Stimulated activated CD4-positive, alpha-beta T cell treated with anti-CD3 and anti-CD28 coated beads, Interleukin-4, amount 100 ng/mL, for 48 hours (primary cell): ENCODE results near the gene TP63.

ENCODE experiments used
- DNase-seq, 2 donors: peaks; one replicate each; pipeline ENCODE4 v3.0.0-alpha.2; 2020; ENCODE audit warnings: low read depth in 2 of 2

Gene TP63

DNA sequence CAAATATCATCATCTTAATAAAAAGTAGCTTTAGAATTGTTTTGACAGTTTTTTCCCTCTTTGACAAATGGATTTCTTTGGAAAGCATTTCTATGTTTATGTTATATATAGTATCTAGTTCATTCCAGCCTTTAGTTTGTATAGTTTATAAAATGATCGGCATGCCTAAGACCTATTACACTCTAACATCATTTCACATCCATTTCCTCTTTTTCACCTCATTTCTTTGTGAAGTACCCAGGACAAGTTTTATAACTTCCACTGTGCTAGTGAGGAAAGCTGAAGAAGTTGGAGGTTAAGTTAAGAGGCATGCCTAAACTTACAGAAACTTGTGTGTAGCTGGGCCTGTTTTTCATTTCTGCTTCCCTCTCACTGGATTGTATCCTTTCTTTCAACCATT lies 178.4 kb downstream of the TP63 start:
- DNase-seq: no peak

DNA sequence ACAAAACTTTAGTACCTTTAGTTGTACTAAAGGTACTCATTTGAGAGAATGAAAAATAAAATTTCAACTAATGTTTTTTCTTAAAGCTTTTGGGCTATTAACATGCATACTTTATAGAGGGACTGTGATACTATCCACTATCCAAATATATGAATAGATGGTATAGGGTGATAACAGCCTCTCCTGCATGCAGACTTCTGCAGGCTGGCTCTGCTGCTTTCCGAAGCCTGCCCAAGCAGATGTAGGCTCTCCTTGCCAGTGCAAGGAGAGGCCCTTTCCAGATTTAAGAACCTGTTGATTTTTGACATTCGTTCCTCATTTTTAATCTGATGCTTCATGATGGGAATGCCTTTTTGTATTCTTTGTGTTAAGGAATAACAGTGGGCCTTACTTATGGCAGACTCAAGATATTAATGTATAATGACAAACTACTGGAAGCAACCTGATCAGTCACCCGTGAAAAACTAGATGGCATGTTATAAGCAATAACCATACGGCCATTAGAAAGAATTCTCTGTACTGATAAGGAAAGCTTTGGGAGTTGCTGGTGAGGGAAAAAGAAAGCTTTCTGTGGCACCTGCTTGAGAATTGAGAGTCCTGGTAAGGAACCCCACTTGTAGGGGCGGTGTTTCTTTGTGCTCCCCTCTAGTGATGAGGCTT lies 181.7 kb downstream of the TP63 start:
- DNase-seq: no peak

DNA sequence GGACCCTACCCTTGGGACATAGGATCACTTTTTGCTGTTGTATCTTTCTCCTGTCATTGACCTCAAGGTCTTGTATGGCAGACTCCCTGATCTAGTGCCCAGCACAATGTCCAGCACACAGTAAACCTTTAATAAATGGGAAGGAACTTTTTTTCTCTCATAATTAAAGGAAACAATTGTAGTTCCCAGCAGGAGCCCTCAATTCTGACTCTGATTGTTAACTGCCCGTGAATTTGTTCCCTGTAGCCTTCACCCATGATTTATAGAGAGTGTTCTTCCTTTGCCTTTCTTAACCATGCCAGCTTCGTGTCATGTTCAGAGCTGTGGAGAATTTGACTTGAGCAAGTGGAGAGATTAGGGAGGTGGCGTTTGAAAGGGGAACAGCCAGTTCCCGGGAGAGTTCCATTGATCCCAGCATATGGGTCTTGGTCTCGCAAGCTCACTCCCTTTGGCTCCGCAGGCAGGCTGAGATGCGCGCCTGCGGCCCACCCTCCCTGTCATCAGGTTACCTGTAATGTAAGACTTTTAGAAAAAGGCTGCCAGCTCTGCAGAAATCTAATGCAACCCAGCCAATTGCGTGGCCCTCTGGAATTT lies 182.6 kb downstream of the TP63 start:
- no peak for DNase-seq

DNA sequence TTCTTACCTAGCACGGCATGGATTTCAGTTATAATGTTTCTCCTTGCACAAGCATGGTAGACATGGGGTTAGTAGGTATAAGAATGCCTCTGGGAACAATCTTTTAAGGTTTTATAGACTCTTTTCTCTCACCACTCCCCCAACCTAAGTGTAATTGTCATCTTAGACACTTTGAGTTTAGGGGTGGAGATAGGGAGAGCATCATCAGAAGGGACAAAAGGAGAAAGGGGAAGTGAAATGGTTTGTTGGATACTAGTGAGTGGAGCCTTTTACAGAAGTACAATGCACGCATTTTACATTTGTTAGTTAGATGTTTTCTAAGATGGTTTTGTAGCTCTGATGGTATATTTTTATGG lies 189.2 kb downstream of the TP63 start:
- no peak for DNase-seq

DNA sequence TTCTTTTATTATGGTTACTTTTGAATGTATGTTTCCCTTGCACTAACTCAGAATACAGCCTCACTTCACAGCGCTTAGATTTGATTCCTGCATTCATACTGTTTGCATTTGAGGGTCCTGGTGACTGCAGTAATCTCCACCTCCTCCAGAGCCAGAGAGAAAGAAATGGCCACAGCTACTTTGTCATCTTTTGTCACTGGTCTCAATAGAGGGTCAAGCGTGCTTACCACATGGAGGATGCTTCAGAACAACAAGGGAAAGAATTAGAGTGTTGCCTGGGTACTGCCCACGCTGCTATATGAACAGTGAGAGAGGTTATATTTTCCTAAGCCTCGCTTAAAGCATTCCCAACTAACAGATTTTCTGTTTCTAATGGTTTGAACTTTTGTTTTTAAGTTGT lies 190.1 kb downstream of the TP63 start:
- DNase-seq: no peak

DNA sequence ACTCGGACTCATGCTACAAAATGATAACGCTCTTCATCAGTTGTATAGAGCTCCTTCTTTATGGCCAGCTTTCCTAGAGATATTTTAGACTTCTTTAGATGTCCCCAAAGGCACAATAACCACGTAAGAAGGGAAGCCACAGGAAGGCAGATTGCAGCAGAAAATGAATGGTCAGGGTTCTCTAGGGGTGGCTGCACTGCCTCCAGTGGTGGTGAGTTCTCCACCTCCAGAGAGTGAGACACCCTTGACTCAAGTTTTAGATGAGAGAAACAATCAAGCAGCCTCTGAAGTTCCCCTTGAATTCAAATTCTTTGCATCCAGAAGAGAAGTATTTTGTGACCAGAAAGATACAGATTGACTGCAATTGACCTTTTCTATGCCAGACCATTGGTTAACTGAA lies 191.5 kb downstream of the TP63 start:
- DNase-seq: no peak

DNA sequence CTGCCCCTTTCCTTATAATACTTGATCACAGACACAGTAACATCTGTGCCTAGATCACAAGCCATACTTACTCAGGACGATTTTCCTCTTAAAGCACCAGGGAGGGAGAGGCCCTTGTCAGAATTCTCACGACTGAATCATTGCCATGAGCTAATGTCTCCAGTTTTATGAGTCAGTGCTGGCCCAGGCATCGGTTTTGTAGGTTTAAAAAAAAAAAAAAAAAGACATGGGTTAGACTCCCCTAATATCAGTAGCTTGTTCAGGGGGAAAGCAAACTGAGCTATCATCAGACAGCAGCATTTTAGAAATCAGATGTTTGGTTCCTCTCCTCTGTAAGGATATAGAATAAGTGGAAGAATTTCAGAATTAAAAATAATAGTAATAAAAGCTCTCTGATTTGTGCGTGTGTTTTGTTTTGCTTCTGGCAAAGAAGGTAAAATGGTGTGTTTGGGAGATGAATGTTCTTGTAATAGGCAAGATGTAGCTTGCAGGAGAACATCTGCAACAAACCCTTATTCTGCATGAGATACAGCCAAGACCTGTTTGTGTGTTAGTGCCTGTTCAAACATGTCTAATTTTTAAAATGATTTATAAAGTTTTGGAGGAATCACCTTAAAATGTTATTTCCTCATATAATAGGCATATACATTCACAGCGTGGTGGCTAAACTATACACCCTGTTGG lies 193.6 kb downstream of the TP63 start:
- no peak for DNase-seq

DNA sequence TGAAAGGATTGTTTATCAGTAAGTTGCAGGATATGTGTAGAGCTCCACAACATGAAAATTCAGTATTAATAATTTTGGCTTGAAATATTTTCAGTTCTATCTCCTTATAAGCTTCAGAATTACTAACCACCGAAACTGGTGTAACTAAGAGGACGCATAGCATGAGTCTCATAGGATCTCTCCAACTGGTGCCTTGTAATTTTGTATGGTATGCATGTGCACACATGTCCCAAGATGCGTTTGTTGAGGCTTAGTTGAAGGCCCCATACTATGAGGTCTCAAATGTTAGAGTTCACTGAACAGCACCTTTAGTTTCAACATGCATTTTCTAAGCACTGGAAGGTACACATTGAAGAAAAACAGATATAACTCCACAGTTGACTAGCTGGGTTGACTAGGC lies 195.4 kb downstream of the TP63 start:
- DNase-seq: no peak

DNA sequence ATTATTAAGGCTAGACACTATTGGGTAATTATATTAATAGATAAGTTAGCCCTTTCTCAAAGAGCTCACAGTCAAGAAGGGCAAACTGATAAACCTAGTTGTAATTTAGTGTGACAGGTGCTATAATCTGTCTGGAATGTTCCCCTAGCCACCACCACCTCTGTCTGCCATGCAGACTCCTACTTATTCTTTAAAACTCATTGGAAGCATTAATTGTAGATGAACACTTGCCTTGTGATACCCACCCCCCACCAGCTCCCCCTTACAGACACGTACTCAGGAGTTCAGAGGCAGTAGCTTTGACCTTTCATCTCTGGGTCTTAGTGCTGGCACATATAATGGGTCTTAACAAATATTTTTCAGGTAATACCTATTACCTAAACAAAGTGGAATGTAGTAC lies 195.9 kb downstream of the TP63 start:
- DNase-seq: no peak

DNA sequence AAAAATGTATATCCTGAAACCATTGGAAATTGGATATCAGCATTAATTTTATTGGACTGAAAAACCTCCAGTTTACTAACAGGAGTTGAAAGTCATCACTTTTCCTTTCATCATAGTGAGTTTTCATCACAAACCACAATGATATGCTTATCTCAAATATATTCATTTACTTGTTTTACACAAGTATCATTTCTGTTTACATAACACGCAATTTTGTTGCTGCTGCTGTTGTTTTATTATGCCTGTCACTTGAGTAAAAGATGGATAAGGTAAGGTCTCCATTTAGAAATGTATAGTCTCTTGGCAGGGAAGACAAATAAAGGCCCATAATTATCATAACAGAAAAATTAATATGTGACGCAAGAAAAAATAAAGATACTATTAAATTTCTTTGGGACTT lies 199.2 kb downstream of the TP63 start:
- no peak for DNase-seq

DNA sequence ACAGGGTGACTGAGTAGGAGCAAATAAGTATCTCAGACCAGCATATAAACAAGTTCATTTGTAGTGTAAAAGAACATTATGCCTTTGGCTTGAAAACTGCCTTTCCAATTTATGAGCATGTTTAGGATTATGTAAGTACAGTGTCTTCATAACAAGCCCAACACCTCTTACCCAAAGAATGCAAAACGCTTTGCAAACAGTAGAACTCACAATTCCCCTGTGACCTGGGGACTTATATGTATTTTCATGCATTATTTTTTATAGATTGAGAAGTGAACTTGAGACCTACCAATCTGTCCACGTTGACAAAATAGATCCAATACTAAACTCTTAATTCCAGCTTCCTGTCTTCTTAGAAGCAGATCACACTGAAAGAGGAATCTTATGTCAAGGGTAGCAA lies 202.1 kb downstream of the TP63 start:
- DNase-seq: no peak

DNA sequence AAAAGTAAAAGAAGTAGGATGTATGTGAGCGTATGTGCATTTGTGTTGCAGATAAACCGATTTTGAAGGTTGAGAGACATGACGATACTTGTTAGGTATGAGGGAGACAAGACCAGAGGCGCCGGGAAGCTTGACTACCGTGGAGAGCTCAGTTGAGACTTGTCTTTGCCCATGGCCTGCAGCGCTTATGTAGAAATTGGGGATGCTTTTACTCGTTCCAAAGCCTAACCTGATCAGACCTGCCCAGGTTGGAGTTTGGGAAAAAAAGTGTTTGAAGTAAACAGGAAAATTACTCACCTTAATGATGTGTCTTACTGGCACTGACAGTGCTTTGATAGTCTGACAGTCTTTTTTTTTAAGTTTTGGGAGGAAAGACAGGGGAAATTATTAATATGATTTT lies 202.8 kb downstream of the TP63 start:
- DNase-seq: no peak

DNA sequence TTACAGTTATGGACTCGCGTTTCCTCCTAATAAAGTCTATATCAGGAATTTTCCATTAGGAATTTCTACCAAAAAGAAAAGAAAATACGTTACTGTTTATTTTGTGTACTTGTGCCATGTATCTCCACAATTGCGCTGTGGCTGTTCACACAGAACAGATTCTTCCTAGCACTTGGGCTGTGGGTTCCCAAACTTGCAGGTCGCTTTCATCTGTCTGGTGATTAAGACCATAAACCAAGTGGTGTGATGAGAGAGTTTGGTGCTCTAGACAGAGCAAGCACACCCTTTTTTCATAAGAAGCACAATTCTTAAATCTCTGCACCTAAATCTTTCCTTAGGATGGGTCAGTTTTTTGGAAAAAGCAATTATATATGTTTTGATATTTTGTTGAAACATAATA lies 203.3 kb downstream of the TP63 start:
- DNase-seq: no peak

DNA sequence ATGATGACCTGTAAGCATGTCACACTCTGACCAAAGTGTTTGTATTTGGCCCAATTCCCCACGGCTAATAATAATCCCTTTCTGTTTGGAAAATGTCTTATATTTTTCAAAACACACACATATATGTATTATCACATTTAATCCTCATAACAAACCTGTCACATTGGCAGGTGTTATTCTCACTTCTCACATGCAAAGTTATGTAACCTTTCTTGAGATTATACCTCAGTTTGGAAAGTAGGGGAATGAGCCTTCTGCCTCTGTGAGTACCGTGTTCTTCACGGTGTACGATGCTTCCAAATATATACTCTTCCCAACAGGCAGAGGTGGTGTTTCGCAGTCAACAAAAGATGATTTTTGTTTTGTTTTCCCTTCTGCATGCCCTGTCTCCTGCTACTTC lies 205.6 kb downstream of the TP63 start:
- DNase-seq: no peak

DNA sequence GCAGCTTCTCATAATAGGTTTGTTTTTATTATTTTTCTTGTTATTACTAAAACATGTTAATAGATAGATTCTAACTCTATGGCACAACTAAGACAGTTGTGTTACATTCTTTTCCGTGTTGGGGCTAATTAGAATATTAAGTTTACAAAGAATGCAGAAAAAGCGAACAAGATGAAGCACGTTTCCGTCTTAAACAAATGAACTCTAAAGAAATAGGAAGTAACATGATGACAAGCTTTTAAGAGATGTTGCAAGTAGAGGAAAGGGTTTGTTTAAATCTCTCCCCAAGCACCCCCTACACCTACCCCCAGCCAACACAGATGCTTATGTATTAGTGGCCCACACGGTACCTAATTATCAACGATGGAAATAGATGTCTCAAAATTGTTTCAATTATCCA lies 207.1 kb downstream of the TP63 start:
- DNase-seq: no peak

DNA sequence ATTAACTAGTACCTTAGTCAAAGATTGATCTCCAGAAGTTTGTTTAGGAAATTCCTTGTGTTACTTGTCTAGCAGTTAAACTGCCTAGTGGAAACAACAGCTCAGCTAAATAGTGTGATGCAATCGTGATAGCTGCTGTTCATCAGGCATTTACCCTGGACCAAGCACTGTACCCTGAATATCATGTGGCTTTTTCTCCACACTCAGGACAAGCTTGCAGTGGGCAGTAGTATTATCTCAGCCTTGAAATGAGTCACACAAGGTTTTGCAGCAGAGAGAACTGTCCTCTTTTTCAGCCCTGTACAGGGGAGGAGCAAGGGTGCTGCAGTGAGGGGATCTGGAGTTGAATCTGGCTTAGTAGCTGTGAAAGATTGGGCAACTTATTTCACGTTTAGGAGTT lies 208.4 kb downstream of the TP63 start:
- no peak for DNase-seq

DNA sequence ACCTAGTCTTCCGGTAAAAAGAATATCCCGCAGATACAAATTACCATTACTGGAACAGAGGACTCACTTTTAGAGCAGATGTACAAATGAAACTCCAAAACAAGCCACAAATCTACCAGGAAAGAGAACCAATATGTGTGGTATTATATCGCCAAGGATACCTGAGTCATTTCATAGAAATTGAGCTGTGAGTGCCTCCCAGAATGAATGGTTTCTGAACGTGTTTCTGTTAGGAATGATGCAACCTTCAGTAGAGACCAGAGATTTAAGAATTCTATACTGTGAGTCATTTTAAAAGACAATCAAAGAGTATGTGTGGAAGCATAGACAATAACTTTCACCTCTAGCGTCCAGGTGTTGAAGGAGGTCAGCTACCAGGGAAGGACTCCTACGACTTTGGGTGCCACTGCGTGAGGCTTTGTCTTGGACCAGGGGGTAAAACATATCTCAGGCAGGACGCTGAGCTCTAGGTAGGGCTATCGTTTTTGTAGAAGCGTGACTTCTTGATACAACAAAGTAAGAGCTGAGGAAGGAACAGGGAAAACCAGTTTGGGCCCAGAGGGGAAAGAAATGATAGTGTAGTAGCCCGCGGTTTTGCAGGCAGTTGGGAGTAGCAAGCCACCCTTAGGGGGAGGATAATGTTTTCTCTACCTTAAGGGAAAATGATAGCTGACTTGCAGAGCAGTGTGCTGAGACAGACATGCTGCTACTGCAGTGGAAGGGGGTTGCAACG lies 210.4 kb downstream of the TP63 start:
- DNase-seq: no peak

DNA sequence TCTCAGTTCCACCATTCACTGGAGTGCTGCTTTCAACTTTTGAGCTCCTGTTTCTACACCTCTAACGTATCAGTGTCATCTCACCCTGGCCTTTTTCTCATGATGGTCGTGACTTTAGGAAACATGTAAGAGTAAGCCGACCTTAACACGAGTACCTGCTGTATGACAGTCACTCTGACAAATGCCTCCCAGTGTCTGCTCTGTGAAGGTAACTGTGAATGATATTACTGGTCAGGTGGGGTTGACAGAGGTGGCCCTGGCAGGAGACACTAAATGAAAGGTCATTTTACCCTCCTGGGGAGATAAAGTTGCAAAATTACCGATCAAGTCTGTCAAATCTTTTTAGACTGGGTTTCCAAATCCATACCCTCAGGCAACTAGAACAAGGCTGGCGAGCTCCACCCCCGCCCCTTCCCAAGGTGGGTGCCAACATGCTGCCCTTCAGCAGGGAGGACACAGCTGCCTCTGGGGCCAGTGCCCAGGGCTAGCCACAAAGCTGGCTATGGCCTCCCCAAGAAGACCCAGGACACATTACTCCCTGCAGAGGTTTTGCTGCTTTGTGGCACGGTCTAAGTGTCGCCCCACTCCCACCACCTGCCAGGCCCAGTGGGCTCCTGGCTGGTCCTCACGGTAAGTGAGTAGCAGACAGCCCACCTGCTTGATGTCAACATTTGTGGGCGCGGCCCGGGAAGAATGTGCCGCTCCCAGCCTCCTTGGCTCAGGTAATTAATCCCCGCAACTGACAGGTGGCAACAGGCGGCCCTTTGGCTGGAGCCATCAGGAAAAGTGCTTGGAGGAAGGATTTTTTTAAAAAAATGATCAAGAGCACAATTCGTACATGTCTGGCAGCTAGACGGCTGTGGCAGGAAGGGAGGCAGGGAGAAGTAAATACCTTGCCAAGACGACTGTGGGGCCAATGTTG lies 211.8 kb downstream of the TP63 start:
- DNase-seq: no peak

DNA sequence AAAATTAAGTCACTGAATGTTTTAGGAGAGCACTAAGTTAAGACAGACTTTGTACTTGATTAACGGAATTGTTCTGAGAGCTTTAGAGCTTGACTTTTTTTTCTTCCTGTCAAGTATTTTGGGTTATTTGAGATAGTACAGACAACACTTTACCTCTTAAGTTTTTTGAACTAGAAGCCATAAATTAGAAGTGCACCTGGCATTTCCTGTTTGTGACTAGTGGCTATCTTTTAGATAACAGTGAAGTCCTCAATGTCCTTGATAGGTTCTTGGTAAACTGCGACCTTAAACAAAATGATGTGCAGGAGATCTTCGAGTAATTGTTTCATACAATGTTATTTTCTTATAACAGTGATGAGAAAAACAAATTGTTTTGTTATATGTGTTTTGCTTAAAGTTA lies 213.9 kb downstream of the TP63 start:
- DNase-seq: no peak

DNA sequence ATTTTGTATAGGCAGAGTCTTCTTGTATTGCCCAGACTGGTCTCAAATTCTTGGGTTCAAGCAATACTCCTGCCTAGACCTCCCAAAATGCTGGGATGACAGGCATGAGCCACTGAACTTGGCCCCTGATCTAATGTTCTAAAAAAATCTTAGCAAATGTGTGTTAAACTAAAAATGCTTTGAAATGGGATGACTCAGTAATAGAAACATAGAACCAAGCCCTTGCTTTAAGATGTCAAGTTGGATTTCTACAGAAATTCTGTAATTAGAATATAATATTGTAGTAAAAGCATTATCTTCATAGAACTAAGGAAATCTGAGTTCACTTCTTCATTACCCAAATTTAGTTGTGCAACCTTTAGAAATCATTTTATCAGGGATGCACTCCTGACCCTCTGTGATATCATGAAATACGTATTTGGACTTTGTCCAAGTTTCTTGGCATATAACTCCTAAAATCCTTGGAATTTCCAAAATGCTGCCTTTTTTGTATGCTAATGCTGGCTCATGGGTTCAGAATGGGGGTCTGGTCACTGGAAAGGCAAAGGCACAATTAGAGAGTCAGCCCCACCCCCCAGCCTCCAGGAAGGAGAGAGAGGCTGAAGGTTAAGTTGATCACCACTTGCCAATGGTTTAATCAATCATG lies 217.3 kb downstream of the TP63 start:
- DNase-seq: no peak

DNA sequence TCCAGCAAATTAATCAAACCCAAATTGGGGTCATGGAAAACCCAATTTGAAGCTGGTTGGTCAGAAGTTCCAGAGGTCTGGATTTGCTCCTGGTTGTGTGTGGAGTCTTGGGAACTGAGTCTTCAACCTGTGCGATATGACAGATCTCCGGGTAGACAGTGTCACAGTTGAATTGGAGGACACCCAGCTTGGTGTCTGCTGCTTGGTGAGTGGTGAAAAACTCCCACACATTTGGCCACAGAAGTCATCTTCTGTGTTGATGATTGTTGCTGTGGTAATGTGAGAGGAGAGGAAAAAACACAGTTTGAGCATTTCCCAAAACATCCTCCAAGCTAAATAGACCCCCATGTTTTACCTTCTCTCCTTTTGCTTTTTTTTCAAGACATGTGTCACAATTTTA lies 218.1 kb downstream of the TP63 start:
- no peak for DNase-seq
